ENCODE measurements around the gene WDR46. TPM values are rescaled to one million over a fixed set of nuclear protein-coding genes. Genes with fewer than 3 reads are reported as not detected.

Gene WDR46
- total and polyA plus RNA-seq, 10 of the 15 experiments (the other 5 are each of a cell fraction or from before 2014, with no cell fraction given), result 10.1 to 147 (median 86.0) TPM

DNA sequence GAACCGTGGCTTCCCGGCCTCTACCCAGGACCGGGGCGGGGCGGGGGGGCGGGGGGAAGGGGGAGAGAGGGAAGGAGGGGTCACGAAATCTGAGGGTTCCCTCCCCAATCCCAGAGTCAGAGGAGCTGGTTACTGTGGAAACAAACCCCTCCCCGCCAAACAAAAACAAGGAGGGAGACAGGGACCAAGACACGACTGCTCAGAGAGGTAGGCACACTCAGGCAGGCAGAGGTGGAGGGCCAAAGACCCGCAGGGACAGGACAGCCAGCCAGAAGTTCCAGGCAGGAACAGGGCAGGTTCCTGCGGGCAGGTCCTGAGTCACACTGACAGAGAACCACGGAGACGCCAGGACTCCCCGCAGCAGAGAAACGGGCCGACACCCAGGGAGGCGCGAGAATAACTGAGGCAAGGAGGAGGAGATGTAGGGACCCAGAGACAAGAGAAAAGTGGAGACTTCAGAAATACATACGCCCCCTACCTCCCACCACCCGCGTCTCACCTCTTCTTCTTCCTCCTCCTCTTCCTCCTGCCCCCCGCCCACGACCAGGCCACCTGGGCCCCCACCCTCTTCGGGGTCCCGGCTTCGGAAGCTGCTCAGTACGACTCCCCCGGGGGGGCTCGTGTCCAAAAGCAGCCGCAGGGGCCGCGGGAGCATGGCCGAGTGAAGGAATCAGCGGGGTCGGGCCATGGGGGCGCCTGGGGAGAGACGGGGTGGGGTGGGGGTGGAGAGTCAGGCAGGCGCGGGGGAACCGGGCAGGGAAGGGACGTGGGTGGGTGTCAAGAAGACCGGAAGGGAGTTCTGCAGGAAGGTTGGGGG lies 9.1 kb upstream of the WDR46 start:
- peaks cover 11% of the 10 kb centered on the region for H3K4me1 ChIP-seq (ENCODE audit: control insufficient read depth, insufficient read depth, low read length)
- RAD21 ChIA-PET (ENCODE audit: unreplicated experiment), result interaction anchor here (0.6 to 2.0 kb wide), 12 partner anchors 9 to 210 kb away, joined by 3 to 14 read pairs (median 4); partner anchors contain the start of genes B3GALT4, PFDN6, RPS18 and TAPBP
- peak; percentile 62 for ATAC-seq
- POLR2A ChIA-PET, result interaction anchor here (0.6 to 3.4 kb wide), 13 partner anchors 9 to 271 kb away, joined by 3 to 41 read pairs (median 4); partner anchors contain the start of genes B3GALT4, PFDN6, RPS18 and TAPBP
- H3K9ac ChIP-seq (ENCODE audit: control insufficient read depth, insufficient read depth, low read length), result peak overlapping the region; percentile 82
- peaks cover 0 to 10% of the 10 kb centered on the region in 2 experiments for H3K36me3 ChIP-seq (ENCODE audit: control insufficient read depth in 2 of 2, insufficient read depth in 2 of 2, low read length in 1 of 2)
- peak overlapping the region; percentile 86 for H3K27ac ChIP-seq (ENCODE audit: control insufficient read depth, insufficient read depth)
- no peaks in the 10 kb centered on the region for H3K27me3 ChIP-seq (replicated peaks in 1 of 2; ENCODE audit: control insufficient read depth in 2 of 2, insufficient read depth in 2 of 2, low read length in 1 of 2)
- peak overlapping the region; percentile 93 for H3K4me2 ChIP-seq (ENCODE audit: control insufficient read depth, insufficient read depth)
- intact Hi-C loops (cut with micrococcal nuclease; ENCODE audit: unreplicated experiment), result loop anchor here (1.0 kb wide), 1 partner anchor 9 kb away; the partner anchor contains the start of genes PFDN6 and WDR46
- SMC1A ChIA-PET (ENCODE audit: uncharacterized antibody, unreplicated experiment), result interaction anchor here (0.6 to 2.1 kb wide), 7 partner anchors 9 to 47 kb away, joined by 3 to 13 read pairs (median 7); partner anchors contain the start of genes B3GALT4, PFDN6, TAPBP and WDR46
- WGBS (ENCODE audit: insufficient coverage, insufficient replicate concordance, low lambda C conversion rate, missing lambda C conversion rate), result 0% methylated on average over 20 of the region's 42 CpGs
- H3K4me3 ChIP-seq, result peak overlapping the region; percentile 100
- no peaks in the 10 kb centered on the region for H4K20me1 ChIP-seq (ENCODE audit: control insufficient read depth, insufficient read depth)
- peak; percentile 69 for FAIRE-seq
- no peak for DNase-seq (ENCODE audit: low read depth, low spot score)
- CTCF ChIA-PET, result interaction anchor here (1.6 to 4.5 kb wide), 4 partner anchors 10 to 49 kb away, joined by 5 to 30 read pairs (median 23); partner anchors contain the start of genes B3GALT4 and TAPBP
- peaks cover 4% of the 10 kb centered on the region; the same call in 1 of the 2 replicates for H3K79me2 ChIP-seq (ENCODE audit: control insufficient read depth, insufficient read depth, low read length)
- H2AFZ ChIP-seq (ENCODE audit: control insufficient read depth, low read depth, low read length), result peak overlapping the region; percentile 2; the same call in 1 of the 2 replicates
- H3K9me3 ChIP-seq (replicated peaks; ENCODE audit: control insufficient read depth, insufficient read depth, low read length), result no peaks in the 10 kb centered on the region
- in situ Hi-C loops (cut with MboI), result no loop called here
- BruUV-seq (replicated peaks), result no TSS peak
- TF ChIP-seq ESRRA (IDR thresholded peaks at IDR 0.05; ENCODE audit: low read length), result no peak
- peak; percentile 74; the same call in 1 of the 2 replicates for TF ChIP-seq SIN3A (IDR thresholded peaks at IDR 0.05; ENCODE audit: low read depth, low read length)
- no peak for TF ChIP-seq DPF2 (IDR thresholded peaks at IDR 0.05)
- TF ChIP-seq, protein P1, sequence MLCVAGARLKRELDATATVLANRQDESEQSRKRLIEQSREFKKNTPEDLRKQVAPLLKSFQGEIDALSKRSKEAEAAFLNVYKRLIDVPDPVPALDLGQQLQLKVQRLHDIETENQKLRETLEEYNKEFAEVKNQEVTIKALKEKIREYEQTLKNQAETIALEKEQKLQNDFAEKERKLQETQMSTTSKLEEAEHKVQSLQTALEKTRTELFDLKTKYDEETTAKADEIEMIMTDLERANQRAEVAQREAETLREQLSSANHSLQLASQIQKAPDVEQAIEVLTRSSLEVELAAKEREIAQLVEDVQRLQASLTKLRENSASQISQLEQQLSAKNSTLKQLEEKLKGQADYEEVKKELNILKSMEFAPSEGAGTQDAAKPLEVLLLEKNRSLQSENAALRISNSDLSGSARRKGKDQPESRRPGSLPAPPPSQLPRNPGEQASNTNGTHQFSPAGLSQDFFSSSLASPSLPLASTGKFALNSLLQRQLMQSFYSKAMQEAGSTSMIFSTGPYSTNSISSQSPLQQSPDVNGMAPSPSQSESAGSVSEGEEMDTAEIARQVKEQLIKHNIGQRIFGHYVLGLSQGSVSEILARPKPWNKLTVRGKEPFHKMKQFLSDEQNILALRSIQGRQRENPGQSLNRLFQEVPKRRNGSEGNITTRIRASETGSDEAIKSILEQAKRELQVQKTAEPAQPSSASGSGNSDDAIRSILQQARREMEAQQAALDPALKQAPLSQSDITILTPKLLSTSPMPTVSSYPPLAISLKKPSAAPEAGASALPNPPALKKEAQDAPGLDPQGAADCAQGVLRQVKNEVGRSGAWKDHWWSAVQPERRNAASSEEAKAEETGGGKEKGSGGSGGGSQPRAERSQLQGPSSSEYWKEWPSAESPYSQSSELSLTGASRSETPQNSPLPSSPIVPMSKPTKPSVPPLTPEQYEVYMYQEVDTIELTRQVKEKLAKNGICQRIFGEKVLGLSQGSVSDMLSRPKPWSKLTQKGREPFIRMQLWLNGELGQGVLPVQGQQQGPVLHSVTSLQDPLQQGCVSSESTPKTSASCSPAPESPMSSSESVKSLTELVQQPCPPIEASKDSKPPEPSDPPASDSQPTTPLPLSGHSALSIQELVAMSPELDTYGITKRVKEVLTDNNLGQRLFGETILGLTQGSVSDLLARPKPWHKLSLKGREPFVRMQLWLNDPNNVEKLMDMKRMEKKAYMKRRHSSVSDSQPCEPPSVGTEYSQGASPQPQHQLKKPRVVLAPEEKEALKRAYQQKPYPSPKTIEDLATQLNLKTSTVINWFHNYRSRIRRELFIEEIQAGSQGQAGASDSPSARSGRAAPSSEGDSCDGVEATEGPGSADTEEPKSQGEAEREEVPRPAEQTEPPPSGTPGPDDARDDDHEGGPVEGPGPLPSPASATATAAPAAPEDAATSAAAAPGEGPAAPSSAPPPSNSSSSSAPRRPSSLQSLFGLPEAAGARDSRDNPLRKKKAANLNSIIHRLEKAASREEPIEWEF (IDR thresholded peaks at IDR 0.05; ENCODE audit: insufficient replicate concordance, low read depth, low read length), result no peak
- no peak for TF ChIP-seq SRF (IDR thresholded peaks at IDR 0.05; ENCODE audit: low read depth in 2 of 2, low read length in 2 of 2)
- TF ChIP-seq, protein P2, sequence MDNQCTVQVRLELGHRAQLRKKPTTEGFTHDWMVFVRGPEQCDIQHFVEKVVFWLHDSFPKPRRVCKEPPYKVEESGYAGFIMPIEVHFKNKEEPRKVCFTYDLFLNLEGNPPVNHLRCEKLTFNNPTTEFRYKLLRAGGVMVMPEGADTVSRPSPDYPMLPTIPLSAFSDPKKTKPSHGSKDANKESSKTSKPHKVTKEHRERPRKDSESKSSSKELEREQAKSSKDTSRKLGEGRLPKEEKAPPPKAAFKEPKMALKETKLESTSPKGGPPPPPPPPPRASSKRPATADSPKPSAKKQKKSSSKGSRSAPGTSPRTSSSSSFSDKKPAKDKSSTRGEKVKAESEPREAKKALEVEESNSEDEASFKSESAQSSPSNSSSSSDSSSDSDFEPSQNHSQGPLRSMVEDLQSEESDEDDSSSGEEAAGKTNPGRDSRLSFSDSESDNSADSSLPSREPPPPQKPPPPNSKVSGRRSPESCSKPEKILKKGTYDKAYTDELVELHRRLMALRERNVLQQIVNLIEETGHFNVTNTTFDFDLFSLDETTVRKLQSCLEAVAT (IDR thresholded peaks at IDR 0.05), result 0 out of 2 replicates have a peak, but pooled peaks have one; percentile 25
- no peak for TF ChIP-seq CREM (IDR thresholded peaks at IDR 0.05; ENCODE audit: low read depth)
- TF ChIP-seq KDM1A (IDR thresholded peaks at IDR 0.05; ENCODE audit: borderline replicate concordance), result no peak
- TF ChIP-seq SPI1 (IDR thresholded peaks at IDR 0.05; ENCODE audit: borderline replicate concordance, insufficient read depth, low read depth, low read length), result no peak
- TF ChIP-seq PAX8 (IDR thresholded peaks at IDR 0.05), result no peak
- TF ChIP-seq MXI1 (IDR thresholded peaks at IDR 0.05; ENCODE audit: low read depth, low read length), result no peak; the same call in 1 of the 2 replicates
- no peak for TF ChIP-seq CBX5 (IDR thresholded peaks at IDR 0.05; ENCODE audit: low read depth)
- TF ChIP-seq IKZF1 (conservative IDR thresholded peaks at IDR 0.05), result no peak
- peak; percentile 34; the same call in 1 of the 2 replicates for TF ChIP-seq FOXK2 (IDR thresholded peaks at IDR 0.05)

Data from GM12878 (cell line).